GM21526 (cell line): ENCODE measurements around the gene MICALL1.
"Not testable (repeated sequence)": the region's sequence is repeated elsewhere in the genome, so short reads cannot be mapped to it uniquely, and the experiment has no call there.

ENCODE experiments used
- ATAC-seq: cut with Tn5 transposase; IDR thresholded peaks from one replicate; pipeline ENCODE4 v1.9.1; 2021; ENCODE audit warnings: moderate library complexity; ENCODE audit not compliant: unreplicated experiment, low FRiP score

The MICALL1 gene

DNA sequence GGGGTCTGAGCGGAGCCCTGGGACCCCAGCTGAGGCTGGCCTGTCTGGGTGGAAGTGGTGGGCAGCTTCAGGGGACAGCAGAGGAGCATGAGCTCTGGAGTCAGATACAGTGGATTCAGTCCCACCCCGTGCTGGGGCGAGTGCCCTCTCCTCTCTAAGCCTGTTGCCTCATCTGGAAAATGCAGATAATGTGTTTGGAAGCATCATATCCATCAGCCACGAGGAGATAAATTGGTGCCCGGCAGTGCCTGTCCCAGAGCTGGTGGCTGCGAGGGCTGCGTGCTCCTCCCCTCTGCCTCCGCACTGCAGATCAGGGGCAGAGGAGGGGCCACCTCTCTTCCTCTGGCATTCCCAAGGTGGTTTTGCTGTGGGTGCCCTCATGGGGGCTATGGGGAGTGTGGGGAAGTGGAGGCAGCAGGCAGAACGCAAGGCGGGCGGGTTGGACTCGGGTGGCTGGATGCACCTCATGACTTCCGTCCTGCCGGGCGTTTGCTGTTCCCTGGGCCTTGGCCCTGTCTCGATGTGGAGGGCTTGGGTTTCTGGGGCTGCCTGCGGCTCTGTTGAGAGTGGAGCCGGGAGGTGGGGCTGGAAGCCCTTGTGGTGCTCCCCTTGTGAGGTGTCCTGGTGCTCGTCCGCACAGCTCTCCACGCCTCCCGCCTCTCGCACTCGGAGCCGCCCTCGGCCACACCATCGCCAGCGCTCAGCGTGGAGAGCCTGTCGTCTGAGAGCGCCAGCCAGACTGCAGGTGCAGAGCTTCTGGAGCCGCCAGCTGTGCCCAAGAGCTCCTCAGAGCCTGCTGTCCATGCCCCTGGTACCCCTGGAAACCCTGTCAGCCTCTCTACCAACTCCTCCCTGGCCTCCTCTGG, 20.9 kb downstream of the MICALL1 start:
- no peak for ATAC-seq

DNA sequence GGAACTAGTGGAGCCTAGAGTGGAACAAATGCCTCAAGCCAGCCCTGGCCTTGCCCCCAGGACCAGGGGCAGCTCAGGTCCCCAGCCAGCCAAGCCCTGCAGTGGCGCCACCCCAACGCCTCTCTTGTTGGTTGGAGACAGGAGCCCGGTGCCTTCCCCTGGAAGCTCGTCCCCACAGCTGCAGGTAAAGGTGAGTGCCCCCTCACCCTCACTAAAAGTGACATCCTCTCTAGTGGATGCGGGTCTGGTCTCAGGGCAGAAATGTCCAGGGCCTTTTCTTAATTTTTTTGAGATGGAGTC, 21.5 kb downstream of the MICALL1 start:
- ATAC-seq, result no peak

DNA sequence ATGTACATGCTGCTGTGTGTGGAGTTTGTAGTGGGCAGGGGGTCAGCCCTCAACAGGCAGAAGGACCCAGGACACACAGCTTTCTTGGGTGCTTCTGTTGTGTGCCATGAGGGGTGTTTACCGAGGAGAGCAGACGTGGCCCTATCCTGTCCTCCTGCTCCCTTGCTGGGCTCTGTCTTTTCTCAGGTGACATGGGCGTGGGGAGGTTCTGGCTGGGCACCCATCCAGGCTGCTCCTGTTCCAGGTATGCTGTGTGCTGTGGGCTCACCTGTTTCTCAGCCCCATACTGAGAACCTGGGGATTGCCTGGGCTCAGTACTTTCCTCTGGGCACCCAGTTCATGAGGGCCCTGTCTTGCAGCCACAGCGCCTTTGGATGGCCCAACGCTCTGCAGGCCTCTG, 23.3 kb downstream of the MICALL1 start:
- no peak for ATAC-seq

DNA sequence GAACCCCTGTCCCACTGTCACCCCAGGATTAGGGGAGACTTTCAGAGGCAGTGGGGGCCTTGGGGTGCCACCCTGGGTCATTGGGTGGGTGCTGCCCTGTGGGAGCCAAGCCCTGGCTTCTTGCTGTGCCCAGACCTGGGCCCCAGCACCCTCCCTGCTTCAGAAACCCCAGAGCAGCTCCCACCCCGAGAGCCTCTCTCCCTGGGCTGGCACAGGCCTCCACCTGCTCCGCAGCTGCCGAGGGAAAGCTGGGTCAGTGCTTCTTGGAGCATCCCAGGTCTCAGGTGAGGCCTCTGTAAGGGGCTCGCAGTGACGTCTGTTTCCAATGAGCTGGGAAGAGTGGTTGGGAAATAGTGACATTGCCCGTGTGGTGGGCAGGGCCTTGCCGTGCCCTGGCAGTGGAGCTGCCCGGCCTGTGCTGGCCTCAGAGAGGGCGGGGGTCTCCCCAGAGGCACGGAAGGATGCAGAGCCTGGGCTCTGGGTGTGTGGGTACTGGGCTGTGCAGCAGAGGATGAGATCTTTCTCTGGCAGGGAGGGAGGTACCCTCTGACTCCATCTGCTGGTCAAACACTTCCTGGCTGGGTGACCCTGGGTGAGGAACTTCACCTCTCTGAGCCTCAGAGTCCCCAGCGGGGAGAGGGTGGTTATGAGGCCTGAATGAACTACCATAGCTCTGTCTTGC, 24.3 kb downstream of the MICALL1 start:
- ATAC-seq, result no peak

DNA sequence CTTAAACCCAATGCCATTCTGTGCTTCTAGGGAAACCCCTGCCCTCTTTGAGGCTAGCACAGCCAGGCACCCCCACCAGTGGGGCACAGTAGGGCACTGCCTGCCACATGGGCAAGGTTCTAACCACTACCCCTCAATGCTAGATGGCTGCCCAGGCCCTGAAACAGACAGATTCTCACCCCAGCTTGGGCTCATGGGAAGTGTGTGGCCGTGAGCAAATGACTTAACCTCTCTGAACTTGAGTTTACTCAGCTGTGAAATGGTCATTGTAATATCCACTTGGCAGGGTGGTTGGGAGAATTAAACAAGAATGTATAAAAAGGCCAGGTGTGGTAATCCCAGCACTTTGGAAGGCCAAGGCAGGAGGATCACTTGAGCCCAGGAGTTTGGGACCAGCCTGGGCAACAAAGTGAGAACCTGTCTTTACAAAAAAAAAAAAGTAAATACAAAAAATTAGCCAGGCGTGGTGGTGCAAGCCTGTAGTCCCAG, 24.9 kb downstream of the MICALL1 start:
- ATAC-seq, result no peak

DNA sequence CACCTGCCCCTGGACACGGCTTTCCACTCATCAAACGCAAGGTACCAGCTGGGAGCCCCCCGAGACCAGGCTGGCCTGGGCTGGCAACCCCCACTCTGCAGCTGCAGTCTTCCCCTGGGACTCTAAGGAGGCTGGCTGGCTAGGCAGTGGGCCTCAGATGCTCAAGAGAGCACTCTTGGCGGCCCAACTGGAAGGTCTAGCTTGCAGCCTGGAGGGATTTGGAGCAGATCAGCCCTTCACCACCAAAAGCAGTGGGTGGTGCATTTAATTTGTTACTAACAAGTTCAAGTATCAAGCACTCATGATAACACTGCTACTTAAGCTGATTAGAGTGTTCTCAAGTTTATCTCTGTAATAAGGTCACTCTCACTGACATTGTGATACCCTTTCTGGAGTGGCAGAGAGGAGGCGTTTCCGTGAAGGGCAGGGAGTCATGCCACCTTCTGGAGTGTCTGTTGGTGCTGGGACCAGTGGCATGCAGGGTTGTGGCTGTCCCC, 25.8 kb downstream of the MICALL1 start:
- ATAC-seq, result no peak

DNA sequence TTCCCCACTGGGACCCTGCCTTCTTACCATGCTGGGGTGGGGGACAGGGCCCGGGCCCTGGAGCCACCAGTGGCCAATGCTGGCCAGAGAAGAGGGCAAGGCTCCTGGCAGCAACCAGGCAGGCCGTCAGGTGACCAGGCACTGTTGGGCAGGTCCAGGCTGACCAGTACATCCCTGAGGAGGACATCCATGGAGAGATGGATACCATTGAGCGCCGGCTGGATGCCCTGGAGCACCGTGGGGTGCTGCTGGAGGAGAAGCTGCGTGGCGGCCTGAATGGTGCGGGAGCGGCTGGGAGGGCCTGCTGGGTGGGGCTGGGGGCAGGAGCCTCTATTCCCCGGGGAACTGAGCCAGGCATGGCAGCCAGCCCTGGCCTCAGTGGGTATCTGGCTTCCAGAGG, 26.3 kb downstream of the MICALL1 start:
- ATAC-seq, result no peak

DNA sequence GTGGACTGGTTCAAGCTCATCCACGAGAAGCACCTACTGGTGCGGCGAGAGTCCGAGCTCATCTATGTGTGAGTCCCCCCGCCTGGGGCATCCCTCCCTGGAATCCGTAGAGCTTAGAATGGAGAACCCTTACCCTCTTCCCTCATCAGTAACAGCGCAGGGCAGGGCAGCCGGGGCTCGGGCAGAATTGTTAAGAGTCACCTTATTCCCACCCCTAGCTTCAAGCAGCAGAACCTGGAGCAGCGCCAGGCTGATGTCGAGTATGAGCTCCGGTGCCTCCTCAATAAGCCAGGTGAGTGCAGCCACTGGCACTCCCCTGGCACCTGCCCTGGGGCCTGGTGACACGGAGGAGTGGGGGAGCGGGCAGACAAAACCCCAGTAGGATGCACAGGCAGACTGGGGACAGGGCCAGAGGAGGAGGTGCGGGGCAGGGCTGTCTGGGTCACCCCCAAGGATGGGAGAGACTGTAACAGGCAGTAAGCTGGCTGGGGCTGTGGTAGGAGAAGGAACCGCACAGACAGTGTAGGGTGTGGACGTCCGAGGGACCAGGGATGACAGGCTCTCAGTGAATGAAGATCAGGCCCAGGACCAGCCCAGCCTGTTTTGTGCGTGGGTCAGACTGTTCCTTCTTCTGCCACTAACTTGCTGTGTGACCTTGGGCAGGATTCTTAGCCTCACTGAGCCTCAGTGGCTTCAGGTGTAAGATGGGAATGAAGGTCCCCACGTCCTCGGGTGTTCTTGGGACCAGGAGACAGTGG, 26.9 kb downstream of the MICALL1 start:
- no peak for ATAC-seq

DNA sequence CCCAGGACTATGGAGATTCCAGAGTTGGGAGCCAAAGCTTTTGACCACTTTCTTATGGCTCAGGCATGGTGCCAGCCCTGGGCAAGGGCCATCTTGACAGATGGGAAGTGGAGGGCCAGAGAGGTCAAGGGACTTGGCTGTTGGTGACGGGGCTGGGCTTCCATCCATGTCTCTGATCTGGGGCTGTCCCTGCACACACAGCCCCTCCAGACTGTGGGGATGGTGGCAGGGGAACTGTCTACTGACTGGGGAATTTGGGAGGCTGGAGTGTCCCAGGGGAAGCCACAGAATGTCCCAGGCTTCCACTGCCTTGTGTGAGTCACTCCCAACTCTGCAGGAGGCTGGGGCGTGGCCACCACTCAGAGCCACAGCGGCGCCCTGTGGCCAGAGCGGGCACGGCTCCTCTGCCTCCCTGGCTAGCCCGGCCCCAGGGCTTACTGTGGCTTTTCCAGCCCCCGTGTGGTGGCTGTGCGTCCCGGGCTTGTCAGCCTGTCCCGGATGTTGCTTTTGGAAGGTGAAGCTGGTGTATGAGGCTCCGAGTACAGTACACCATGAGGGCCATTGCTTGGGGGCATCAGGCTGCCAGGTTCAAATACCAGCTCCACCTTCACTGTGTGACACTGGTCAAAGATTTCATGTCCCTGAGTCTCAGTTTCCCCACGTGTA, 27.7 kb downstream of the MICALL1 start:
- ATAC-seq, result no peak

DNA sequence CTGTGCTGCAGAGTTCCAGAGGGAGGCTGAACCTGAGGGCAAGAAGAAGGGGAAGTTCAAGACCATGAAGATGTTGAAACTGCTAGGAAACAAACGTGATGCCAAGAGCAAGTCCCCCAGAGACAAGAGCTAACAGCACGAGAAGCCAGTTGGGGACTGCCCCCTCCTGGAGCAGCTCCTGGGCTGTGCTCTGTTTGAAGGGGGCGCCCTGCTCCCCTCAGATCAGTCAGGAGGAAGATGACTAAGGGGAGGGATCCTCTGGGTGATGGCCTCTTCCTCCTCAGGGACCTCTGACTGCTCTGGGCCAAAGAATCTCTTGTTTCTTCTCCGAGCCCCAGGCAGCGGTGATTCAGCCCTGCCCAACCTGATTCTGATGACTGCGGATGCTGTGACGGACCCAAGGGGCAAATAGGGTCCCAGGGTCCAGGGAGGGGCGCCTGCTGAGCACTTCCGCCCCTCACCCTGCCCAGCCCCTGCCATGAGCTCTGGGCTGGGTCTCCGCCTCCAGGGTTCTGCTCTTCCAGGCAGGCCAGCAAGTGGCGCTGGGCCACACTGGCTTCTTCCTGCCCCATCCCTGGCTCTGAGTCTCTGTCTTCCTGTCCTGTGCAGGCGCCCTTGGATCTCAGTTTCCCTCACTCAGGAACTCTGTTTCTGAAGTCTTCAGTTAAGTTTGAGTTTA, 34.7 kb downstream of the MICALL1 start:
- no peak for ATAC-seq

DNA sequence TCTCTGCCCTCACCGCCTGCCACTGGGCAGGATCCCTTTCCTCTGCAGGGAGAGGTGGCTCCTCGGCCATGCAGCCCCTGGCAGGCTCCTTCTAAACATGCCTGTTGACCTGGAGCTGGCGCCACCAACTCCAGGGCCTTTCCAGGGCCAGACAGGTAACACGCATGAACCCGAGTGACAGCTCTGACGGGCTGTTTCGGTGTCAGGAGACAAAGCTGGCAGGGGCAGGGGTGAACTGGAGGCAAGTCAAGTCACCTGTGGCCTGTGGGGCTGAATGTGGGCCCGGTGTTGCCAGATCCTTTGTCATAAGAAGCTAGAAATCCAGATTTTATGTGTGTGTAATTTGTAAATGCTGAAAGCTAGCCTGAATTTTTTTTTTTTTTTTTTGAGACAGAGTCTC, 36.0 kb downstream of the MICALL1 start:
- ATAC-seq, result no peak

DNA sequence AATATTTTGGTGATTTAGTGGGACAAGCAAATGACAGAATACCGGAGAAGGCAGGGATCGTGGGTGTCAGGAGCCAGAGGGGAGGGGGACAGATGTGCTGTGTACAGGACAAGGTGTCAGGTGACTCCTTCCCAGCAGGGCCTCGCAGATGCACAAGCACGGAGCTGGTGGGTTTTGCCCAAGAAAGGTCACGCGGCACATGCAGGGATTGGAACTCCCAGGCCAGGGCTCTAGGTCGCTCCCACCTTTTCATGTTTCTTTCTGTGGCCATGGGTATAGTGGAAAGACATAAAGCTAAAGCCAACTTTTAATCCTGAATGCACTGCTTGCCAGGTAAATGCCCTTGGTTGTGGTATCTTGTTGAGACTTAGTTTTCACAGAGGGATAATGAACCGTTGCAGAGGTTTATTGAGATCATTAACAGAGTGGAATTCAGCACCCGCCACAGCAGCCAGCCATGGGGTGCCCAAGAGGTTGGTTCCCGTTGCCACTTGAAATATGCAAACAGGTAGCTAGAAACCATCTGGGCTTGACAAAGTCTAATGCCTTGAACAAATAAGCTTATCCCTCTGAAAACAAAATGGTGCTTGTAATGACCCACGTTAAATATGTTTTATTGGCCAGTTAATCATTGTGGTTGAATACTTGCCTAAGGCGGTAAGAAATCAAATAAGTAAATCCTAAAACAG, 37.2 kb downstream of the MICALL1 start:
- no peak for ATAC-seq

DNA sequence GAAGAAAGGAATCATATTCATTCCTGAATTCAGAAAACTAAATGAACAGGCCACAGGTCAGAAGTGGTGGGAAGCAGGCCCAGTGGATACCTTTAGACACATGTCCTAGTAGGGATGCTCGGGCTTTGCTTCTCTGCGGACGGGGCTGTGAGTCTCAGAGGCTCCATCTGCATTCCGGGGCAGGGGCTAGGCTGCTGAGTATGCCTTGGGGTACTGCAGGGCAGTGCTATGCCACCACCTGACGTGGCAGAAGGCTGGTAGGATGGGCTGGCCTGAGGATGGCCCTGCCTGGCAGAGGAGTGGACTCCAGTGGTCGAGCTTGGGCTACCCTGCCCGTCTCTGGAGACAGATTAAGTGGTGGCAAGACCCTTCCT, 37.7 kb downstream of the MICALL1 start:
- no peak for ATAC-seq

DNA sequence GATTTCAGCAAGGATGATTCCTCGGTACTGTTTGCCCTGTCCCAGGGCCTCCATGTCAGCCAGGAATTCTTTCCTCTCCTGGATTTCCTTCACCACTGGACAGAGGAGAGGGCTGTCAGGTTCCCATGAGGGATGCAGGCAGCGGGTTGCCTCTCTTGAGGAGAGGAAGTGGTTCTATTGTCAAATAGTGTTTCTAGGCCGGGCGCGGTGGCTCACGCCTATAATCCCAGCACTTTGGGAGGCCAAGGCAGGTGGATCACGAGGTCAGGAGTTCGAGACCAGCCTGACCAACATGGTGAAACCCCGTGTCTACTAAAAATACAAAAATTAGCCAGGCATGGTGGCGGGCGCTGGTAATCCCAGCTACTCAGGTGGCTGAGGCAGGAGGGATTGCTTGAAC, 38.3 kb downstream of the MICALL1 start:
- not testable (repeated sequence) for ATAC-seq

DNA sequence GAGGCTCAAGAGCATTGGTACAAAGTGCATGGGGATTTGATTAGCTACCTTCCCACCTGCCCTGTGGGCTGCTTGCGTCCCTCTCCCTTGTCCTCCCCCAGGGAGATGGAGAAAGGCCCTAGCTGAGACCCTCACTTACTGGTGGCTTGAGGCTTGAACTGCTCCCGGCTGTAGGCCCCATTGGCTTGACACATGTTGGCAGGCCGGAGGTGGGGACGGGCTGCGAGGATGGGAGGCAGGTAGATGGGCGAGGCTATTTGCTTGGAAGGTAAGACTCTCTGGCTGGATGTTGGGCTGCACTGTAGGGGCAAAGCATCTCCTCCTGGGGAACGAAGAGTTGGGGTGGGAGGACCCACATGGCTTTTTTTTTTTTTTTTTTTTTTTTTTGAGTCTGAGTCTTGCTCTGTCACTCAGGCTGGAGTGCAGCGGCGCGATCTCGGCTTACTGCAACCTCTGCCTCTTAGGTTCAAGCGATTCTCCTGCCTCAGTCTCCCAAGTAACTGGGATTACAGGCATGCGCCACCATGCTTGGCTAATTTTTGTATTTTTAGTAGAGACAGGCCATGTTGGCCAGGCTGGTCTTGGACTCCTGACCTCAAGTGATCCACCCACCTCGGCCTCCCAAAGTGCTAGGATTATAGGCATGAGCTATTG, 41.2 kb downstream of the MICALL1 start:
- ATAC-seq, result not testable (repeated sequence)

DNA sequence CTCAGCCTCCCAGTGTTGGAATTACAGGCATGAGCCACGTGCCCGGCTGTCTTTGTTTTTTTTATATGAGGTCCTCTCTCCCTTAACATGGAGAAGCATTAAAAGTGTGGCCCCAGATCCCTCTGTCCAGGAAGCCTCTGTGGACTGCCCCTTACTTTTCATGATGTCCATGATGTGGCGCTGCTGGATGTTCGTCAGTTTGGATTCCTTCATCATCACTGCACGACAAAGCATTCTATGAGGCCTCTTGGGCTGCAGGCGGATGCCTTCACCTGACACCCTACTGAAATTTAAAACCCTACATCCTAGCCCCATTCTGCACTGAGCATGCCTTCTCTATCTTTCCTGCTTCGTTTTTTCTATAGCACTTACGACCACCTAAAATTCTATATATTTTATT, 45.2 kb downstream of the MICALL1 start:
- ATAC-seq, result no peak

DNA sequence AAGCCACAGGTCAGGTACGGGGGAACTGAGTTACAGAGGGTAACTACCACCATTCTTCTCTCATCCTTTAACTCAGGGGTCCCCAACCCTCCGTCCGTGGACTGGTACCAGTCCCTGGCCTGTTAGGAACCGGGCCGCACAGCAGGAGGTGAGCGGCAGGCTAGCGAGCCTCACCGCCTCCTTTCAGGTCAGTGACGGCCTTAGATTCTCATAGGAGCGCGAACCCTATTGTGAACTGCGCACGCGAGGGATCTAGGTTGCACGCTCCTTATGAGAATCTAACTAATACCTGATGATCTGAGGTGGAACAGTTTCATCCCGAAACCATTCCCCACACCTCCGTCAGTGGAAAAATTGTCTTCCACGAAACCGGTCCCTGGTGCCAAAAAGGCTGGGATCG, 46.5 kb downstream of the MICALL1 start:
- not testable (repeated sequence) for ATAC-seq

DNA sequence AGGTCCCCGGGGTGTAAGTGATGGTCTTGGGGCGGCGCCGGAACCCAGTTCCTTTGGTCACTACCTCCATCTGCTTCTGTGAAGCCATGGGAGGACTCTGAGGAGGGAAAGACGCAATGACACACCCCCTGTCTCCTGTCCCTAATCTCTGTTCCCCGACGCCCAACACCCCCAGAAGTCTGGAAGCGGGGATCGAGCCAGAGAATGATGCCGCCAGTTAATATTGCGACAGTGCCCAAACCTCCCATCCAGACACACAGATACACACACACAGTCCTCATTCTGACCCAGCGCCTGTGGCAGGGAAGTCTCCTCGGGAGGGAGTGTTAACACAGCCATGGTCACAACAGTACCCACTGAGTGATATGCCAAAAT, 47.0 kb downstream of the MICALL1 start:
- ATAC-seq, result peak; percentile 7
